Neural progenitor cell (in vitro differentiated cells): ENCODE measurements around the gene C4BPA.

Experiments
- CTCF ChIP-seq: fragments of 200-600 bp; sonication (generic); IDR thresholded peaks from 2 replicates; pipeline ENCODE4 v1.5.1; 2017; ENCODE audit warnings: antibody characterized with exemption, mild to moderate bottlenecking
- EZH2 ChIP-seq: fragments of 200-600 bp; sonication (generic); IDR thresholded peaks from 2 replicates; pipeline ENCODE4 v1.6.1; 2017; ENCODE audit warnings: antibody characterized with exemption, mild to moderate bottlenecking, moderate library complexity

- no peak for TF ChIP-seq CTCF
- TF ChIP-seq EZH2: no peak
These were observed 52.8 kb downstream of the C4BPA start for GRCh38 chr1:207156826-207157225.
